Measurements from ENCODE around the gene TCF7L1.

The TCF7L1 gene

GRCh38 chr2:85164145-85164569 lies 31.0 kb downstream of the TCF7L1 start:
- no peak for DNase-seq (ENCODE audit: low spot score)

GRCh38 chr2:85165088-85165690 lies 32.0 kb downstream of the TCF7L1 start:
- DNase-seq (ENCODE audit: low spot score): no peak

- DNase-seq (ENCODE audit: low spot score): no peak
Measured at GRCh38 chr2:85166021-85166420, 32.8 kb downstream of the TCF7L1 start.

- DNase-seq (ENCODE audit: low spot score): no peak
Measured at GRCh38 chr2:85167479-85167878, 34.3 kb downstream of the TCF7L1 start.

- no peak for DNase-seq (ENCODE audit: low spot score)
Measured at GRCh38 chr2:85168942-85169341, 35.8 kb downstream of the TCF7L1 start.

- no peak for DNase-seq (ENCODE audit: low spot score)
Measured at GRCh38 chr2:85169581-85169980, 36.4 kb downstream of the TCF7L1 start.

- no peak for DNase-seq (ENCODE audit: low spot score)
Measured at GRCh38 chr2:85170938-85171475, 37.8 kb downstream of the TCF7L1 start.

- no peak for DNase-seq (ENCODE audit: low spot score)
Measured at GRCh38 chr2:85171916-85172315, 38.7 kb downstream of the TCF7L1 start.

- no peak for DNase-seq (ENCODE audit: low spot score)
Measured at GRCh38 chr2:85173909-85174308, 40.7 kb downstream of the TCF7L1 start.

GRCh38 chr2:85174943-85175342 lies 41.8 kb downstream of the TCF7L1 start:
- DNase-seq (ENCODE audit: low spot score): no peak

GRCh38 chr2:85175369-85176299 lies 42.4 kb downstream of the TCF7L1 start:
- no peak for DNase-seq (ENCODE audit: low spot score)

- no peak for DNase-seq (ENCODE audit: low spot score)
Measured at GRCh38 chr2:85177031-85177824, 44.0 kb downstream of the TCF7L1 start.

- DNase-seq (ENCODE audit: low spot score): no peak
Measured at GRCh38 chr2:85178154-85178553, 45.0 kb downstream of the TCF7L1 start.

GRCh38 chr2:85178980-85179411 lies 45.8 kb downstream of the TCF7L1 start:
- no peak for DNase-seq (ENCODE audit: low spot score)

GRCh38 chr2:85179541-85179940 lies 46.3 kb downstream of the TCF7L1 start:
- DNase-seq (ENCODE audit: low spot score): no peak

GRCh38 chr2:85180322-85181133 lies 47.3 kb downstream of the TCF7L1 start:
- no peak for DNase-seq (ENCODE audit: low spot score)

GRCh38 chr2:85181134-85181631 lies 48.0 kb downstream of the TCF7L1 start:
- no peak for DNase-seq (ENCODE audit: low spot score)

GRCh38 chr2:85181844-85182456 lies 48.8 kb downstream of the TCF7L1 start:
- DNase-seq (ENCODE audit: low spot score): no peak

- no peak for DNase-seq (ENCODE audit: low spot score)
Measured at GRCh38 chr2:85183076-85183475, 49.9 kb downstream of the TCF7L1 start.

- DNase-seq (ENCODE audit: low spot score): no peak
Measured at GRCh38 chr2:85183479-85183878, 50.3 kb downstream of the TCF7L1 start.

- no peak for DNase-seq (ENCODE audit: low spot score)
Measured at GRCh38 chr2:85184231-85184630, 51.0 kb downstream of the TCF7L1 start.
